Endodermal cell (in vitro differentiated cells): ENCODE data around the gene HES6. TPM values are rescaled to one million over a fixed set of nuclear protein-coding genes. Genes with fewer than 3 reads are reported as not detected.
A peak's percentile ranks its signal among the peaks of the same experiment; 100 is the strongest.

ENCODE experiments used
- DNase-seq: peaks from one replicate; pipeline ENCODE4 v3.0.0-alpha.2; 2017
- H3K27ac ChIP-seq: 2 replicates; pipeline ENCODE4 v1.5.1; 2013; ENCODE audit warnings: mild to moderate bottlenecking, low read depth, low read length, moderate library complexity
- H3K27me3 ChIP-seq: 2 replicates; pipeline ENCODE4 v1.6.1; 2013; ENCODE audit warnings: mild to moderate bottlenecking, low read length, moderate library complexity; ENCODE audit not compliant: insufficient read depth, control insufficient read depth, poor library complexity, severe bottlenecking
- H3K36me3 ChIP-seq: 2 replicates; pipeline ENCODE4 v1.7.0; 2013; ENCODE audit warnings: mild to moderate bottlenecking, low read length, moderate library complexity; ENCODE audit not compliant: control insufficient read depth, insufficient read depth
- H3K4me1 ChIP-seq: one replicate; pipeline ENCODE4 v1.7.0; 2013; ENCODE audit warnings: low read length; ENCODE audit not compliant: control insufficient read depth, insufficient read depth
- H3K4me3 ChIP-seq: 2 replicates; pipeline ENCODE4 v1.5.1; 2013; ENCODE audit warnings: mild to moderate bottlenecking, low read length, moderate library complexity
- H3K9ac ChIP-seq: 2 replicates; pipeline ENCODE4 v1.6.1; 2013; ENCODE audit warnings: mild to moderate bottlenecking, low read length, moderate library complexity; ENCODE audit not compliant: poor library complexity, severe bottlenecking; ENCODE audit errors: extremely low read depth
- H3K9me3 ChIP-seq: 2 replicates; pipeline ENCODE4 v1.6.1; 2013; ENCODE audit warnings: mild to moderate bottlenecking, low read length, moderate library complexity; ENCODE audit not compliant: control insufficient read depth
- H3K27ac Mint-ChIP-seq: 2 replicates; pipeline ENCODE4 v1.8.0; 2020; ENCODE audit warnings: mixed read lengths
- H3K27me3 Mint-ChIP-seq: 2 replicates; pipeline ENCODE4 v1.8.0; 2021; ENCODE audit warnings: mild to moderate bottlenecking, mixed read lengths; ENCODE audit not compliant: insufficient read depth
- H3K36me3 Mint-ChIP-seq: 2 replicates; pipeline ENCODE4 v1.8.0; 2020; ENCODE audit warnings: low read depth, mixed read lengths
- H3K4me1 Mint-ChIP-seq: 2 replicates; pipeline ENCODE4 v1.8.0; 2020; ENCODE audit warnings: mixed read lengths
- H3K4me3 Mint-ChIP-seq: 2 replicates; pipeline ENCODE4 v1.8.0; 2020; ENCODE audit warnings: mild to moderate bottlenecking, moderate library complexity, mixed read lengths
- H3K9me3 Mint-ChIP-seq: 2 replicates; pipeline ENCODE4 v1.8.0; 2020; ENCODE audit warnings: mild to moderate bottlenecking, mixed read lengths
- CTCF ChIP-seq: fragments of 200-600 bp; sonication (generic); conservative IDR thresholded peaks from 2 replicates; pipeline ENCODE4 v1.5.0; 2021; ENCODE audit warnings: antibody characterized with exemption, mild to moderate bottlenecking
- WGBS, 2 experiments: methylation state at CpG; one replicate each; pipeline versions ENCODE4 v1.1.5 to v1.1.7; 2013; ENCODE audit warnings: missing lambda C conversion rate in 2 of 2, mixed read lengths in 1 of 2; ENCODE audit not compliant: insufficient coverage in 1 of 2, insufficient read length in 1 of 2; 5-methylcytosine and 5-hydroxymethylcytosine counted together
- total RNA-seq, 2 donors: library from RNA; stranded (reverse); fragmentation: NEBNext Ultra II Directional in 1 of 2; extraction: Animal tissue kit (Norgen Biotek cat#: 25700) in 1 of 2; gene quantifications; 2 replicates in 1 of 2; 3 replicates in 1 of 2; pipeline ENCODE4 v1.2.1, GENCODE V29; 2021

The HES6 gene
- total RNA-seq, 2 donors from 2014 or later: 17.8 to 26.3 TPM

GRCh38 chr2:238259061-238260020 is 19.5 kb upstream of the HES6 start:
- TF ChIP-seq CTCF: peak; percentile 19
- no peak overlapping the region for H3K27ac ChIP-seq
- H3K36me3 ChIP-seq: peaks cover 53% of the 10 kb centered on the region
- DNase-seq: no peak
- H3K9me3 ChIP-seq: no peaks in the 10 kb centered on the region
- H3K36me3 Mint-ChIP-seq: peaks cover 37% of the 10 kb centered on the region
- no peaks in the 10 kb centered on the region for H3K27me3 Mint-ChIP-seq
- no peak overlapping the region for H3K4me3 ChIP-seq
- no peak overlapping the region for H3K4me3 Mint-ChIP-seq
- H3K9ac ChIP-seq: no peak overlapping the region
- 92 to 98% methylated on average over 12 to 21 of the region's 21 CpGs for WGBS, 2 experiments
- peaks cover 4% of the 10 kb centered on the region for H3K4me1 Mint-ChIP-seq
- no peaks in the 10 kb centered on the region for H3K9me3 Mint-ChIP-seq
- H3K4me1 ChIP-seq: no peaks in the 10 kb centered on the region
- H3K27ac Mint-ChIP-seq: no peak overlapping the region
- no peaks in the 10 kb centered on the region for H3K27me3 ChIP-seq

DNA sequence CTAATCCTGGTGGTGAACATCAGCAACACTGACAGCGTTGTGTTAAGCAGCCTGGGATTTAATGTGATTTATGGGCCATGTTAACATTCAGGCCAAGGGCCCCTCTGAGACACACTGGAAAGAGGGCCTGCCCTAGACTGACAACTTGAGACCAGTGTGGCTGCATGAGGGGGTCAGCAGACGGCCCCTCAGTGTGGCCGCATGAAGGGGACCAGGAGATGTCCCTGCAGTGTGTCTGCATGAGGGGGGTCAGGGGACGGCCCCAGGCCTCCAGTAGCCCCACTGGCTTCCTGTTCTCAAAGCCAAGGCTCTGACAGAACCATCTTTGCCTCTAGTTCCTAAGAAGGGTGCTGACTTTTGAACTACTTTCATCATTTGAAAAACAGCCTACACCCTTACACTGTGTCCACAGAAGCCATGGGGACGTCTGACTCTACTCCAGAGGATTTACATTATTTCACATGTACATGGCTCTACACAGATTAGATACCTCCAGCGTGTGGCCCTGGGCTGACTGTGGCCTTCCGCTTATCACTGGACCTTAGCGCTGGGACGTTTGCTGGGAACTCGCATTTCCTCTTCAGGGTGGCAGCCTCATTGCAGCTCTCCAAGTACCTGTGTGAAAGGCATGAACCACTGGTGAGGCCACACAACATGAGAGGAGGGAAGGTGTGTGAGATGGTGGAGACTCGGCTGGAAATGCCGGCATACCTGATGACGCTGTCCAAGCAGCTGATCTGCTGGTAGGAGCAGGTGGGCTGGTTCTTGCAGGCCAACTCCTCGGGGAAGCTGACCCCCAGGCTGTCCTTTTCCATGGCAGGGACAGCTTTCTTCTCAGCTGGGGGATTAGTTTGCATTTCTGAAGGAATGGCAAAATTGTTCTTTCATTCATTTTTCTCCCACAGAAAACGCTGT is 18.2 kb upstream of the HES6 start:
- Histone ChIP-seq H3K27ac (no peak overlapping the region), H3K4me1 (no peaks in the 10 kb centered on the region), H3K27me3 (no peaks in the 10 kb centered on the region), H3K9ac (no peak overlapping the region), H3K4me3 (no peak overlapping the region), H3K9me3 (no peaks in the 10 kb centered on the region), H3K36me3 (peaks cover 51% of the 10 kb centered on the region)
- H3K4me1 Mint-ChIP-seq: no peaks in the 10 kb centered on the region
- H3K36me3 Mint-ChIP-seq: peaks cover 36% of the 10 kb centered on the region
- H3K27ac Mint-ChIP-seq: no peak overlapping the region
- no peak overlapping the region for H3K4me3 Mint-ChIP-seq
- 93 to 94% methylated on average over 14 to 15 of the region's 15 CpGs for whole genome bisulfite sequencing, 2 experiments
- no peak for TF ChIP-seq CTCF
- H3K9me3 Mint-ChIP-seq: no peaks in the 10 kb centered on the region
- H3K27me3 Mint-ChIP-seq: no peaks in the 10 kb centered on the region
- no peak for DNase-seq

DNA sequence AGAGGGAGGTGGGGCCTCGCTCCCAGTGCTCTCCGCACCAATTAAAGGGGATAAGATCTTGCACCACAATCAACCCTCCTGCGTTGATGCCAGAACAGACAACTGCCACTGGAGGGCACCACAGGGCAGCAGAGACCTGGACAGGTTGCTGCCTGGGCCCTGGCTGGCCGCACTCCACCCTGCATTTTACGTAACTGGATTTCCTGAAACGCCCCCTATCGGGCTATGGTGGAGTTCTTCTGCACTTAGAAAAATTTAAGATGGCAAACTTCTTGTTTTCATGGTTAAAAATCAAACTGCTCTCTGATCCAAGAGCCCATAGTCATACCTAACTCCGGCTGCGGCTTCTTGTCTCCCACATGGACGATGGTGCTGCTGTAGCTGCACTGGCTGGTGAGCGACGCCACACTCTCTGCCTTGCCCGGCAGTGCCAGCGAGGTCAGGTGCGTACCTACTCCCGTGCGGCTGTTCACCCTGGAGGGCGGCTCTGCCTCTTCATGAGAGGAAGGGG is 16.8 kb upstream of the HES6 start:
- Histone ChIP-seq H3K27me3 (no peaks in the 10 kb centered on the region), H3K36me3 (peaks cover 50% of the 10 kb centered on the region), H3K27ac (no peak overlapping the region), H3K9me3 (no peaks in the 10 kb centered on the region), H3K9ac (no peak overlapping the region), H3K4me3 (no peak overlapping the region), H3K4me1 (no peaks in the 10 kb centered on the region)
- TF ChIP-seq CTCF: peak; percentile 99
- no peaks in the 10 kb centered on the region for H3K4me1 Mint-ChIP-seq
- H3K27me3 Mint-ChIP-seq: no peaks in the 10 kb centered on the region
- H3K4me3 Mint-ChIP-seq: no peak overlapping the region
- H3K27ac Mint-ChIP-seq: no peak overlapping the region
- 58 to 73% methylated on average over 13 to 18 of the region's 18 CpGs for WGBS, 2 experiments
- peaks cover 45% of the 10 kb centered on the region for H3K36me3 Mint-ChIP-seq
- H3K9me3 Mint-ChIP-seq: no peaks in the 10 kb centered on the region
- DNase-seq: peak; percentile 98
